ENCODE data around the gene SFRP5. TPM values are rescaled to one million over a fixed set of nuclear protein-coding genes. Genes with fewer than 3 reads are reported as not detected.

The SFRP5 gene
- total and polyA plus RNA-seq, 2 of the 13 experiments (the other 11 are each of a cell fraction or from before 2014, with no cell fraction given) = 0.32 to 1.7 TPM

GRCh38 chr10:97736902-97737769, 34.7 kb downstream of the SFRP5 start, which contains the start of gene ZFYVE27 (continued):
- TF ChIP-seq NFYC (CRISPR knock-in tag; IDR thresholded peaks at IDR 0.05) (peak; percentile 56), ZNF768 (CRISPR knock-in tag; IDR thresholded peaks at IDR 0.05) (0 out of 2 replicates have a peak, but pooled peaks have one; percentile 42), TEAD2 (CRISPR knock-in tag; IDR thresholded peaks at IDR 0.05) (peak; percentile 97; the same call in 1 of the 2 replicates), CHD2 (IDR thresholded peaks at IDR 0.05; ENCODE audit: low read depth, low read length) (no peak), ZNF280B (CRISPR knock-in tag; IDR thresholded peaks at IDR 0.05; ENCODE audit: borderline replicate concordance) (peak; percentile 98), HNRNPL (IDR thresholded peaks at IDR 0.05; ENCODE audit: low read depth, low read length) (no peak), FOXP1 (IDR thresholded peaks at IDR 0.05) (no peak), FOXP1 (CRISPR knock-in tag; IDR thresholded peaks at IDR 0.05) (no peak), CCDC6 (CRISPR knock-in tag; IDR thresholded peaks at IDR 0.05) (peak; percentile 74), ZNF709 (CRISPR knock-in tag; IDR thresholded peaks at IDR 0.05) (peak; percentile 99), TRAFD1 (CRISPR knock-in tag; IDR thresholded peaks at IDR 0.05; ENCODE audit: borderline replicate concordance) (no peak; the same call in 1 of the 2 replicates), ZBTB21 (CRISPR knock-in tag; IDR thresholded peaks at IDR 0.05) (peak; percentile 84), SNRNP70 (IDR thresholded peaks at IDR 0.05; ENCODE audit: low read depth, low read length) (no peak), NFE2L2 (IDR thresholded peaks at IDR 0.05; ENCODE audit: low read length) (no peak), ZNF142 (CRISPR knock-in tag; IDR thresholded peaks at IDR 0.05) (peak; percentile 92), ZNF292 (CRISPR knock-in tag; IDR thresholded peaks at IDR 0.05; ENCODE audit: borderline replicate concordance, low read depth) (peak; percentile 48; the same call in 1 of the 2 replicates), RFXANK (CRISPR knock-in tag; IDR thresholded peaks at IDR 0.05) (peak; percentile 67), SP140L (CRISPR knock-in tag; IDR thresholded peaks at IDR 0.05; ENCODE audit: borderline replicate concordance) (peak; percentile 93; the same call in 1 of the 2 replicates), ZNF792 (CRISPR knock-in tag; IDR thresholded peaks at IDR 0.05) (peak; percentile 96), NONO (IDR thresholded peaks at IDR 0.05) (no peak), NONO (CRISPR knock-in tag; conservative IDR thresholded peaks at IDR 0.05) (peak; percentile 91), TRIM24 (CRISPR knock-in tag; IDR thresholded peaks at IDR 0.05) (no peak), ZFP36L1 (CRISPR knock-in tag; IDR thresholded peaks at IDR 0.05) (peak; percentile 97)
